H1 (cell line): ENCODE measurements around the gene CFAP54. TPM values are rescaled to one million over a fixed set of nuclear protein-coding genes. Genes with fewer than 3 reads are reported as not detected.

Experiments used
- CHD7 ChIP-seq: fragments of 300-600 bp; sonication (generic); IDR thresholded peaks from 2 replicates; pipeline ENCODE4 v1.7.1; 2012; ENCODE audit warnings: low read length, moderate library complexity, mild to moderate bottlenecking, inconsistent platforms; ENCODE audit not compliant: insufficient replicate concordance
- EGR1 ChIP-seq: IDR thresholded peaks from 2 replicates; pipeline ENCODE4 v1.6.1; 2011; ENCODE audit warnings: low read depth, low read length, borderline replicate concordance
- MAFK ChIP-seq: IDR thresholded peaks from 2 replicates; pipeline ENCODE4 v1.6.1; 2012; ENCODE audit warnings: low read depth, mild to moderate bottlenecking, improper control_type of control experiment, low read length
- NANOG ChIP-seq: IDR thresholded peaks from 2 replicates; pipeline ENCODE4 v1.6.1; 2011; ENCODE audit warnings: low read length, low read depth, mild to moderate bottlenecking, inconsistent platforms; ENCODE audit not compliant: insufficient read depth, poor library complexity, severe bottlenecking
- NRF1 ChIP-seq: IDR thresholded peaks from 2 replicates; pipeline ENCODE4 v1.6.1; 2011; ENCODE audit warnings: mild to moderate bottlenecking, low read depth, low read length, improper control_type of control experiment
- SIX5 ChIP-seq: IDR thresholded peaks from 2 replicates; pipeline ENCODE4 v1.6.1; 2011; ENCODE audit warnings: mild to moderate bottlenecking, low read depth, low read length
- SP2 ChIP-seq: IDR thresholded peaks from 2 replicates; pipeline ENCODE4 v1.6.1; 2012; ENCODE audit warnings: mild to moderate bottlenecking, low read length, inconsistent platforms
- SRF ChIP-seq: IDR thresholded peaks from 2 replicates; pipeline ENCODE4 v1.6.1; 2011; ENCODE audit warnings: mild to moderate bottlenecking, low read depth, low read length, moderate library complexity
- TCF12 ChIP-seq: IDR thresholded peaks from 2 replicates; pipeline ENCODE4 v1.6.1; 2011; ENCODE audit warnings: low read depth, mild to moderate bottlenecking, low read length
- TEAD4 ChIP-seq: IDR thresholded peaks from 2 replicates; pipeline ENCODE4 v1.6.1; 2012; ENCODE audit warnings: low read depth, low read length, inconsistent platforms, mixed read lengths
- polyA plus RNA-seq, 7 experiments: library from polyadenylated mRNA; depleted of rRNA in 3 of 7; stranded (reverse) in 5 of 7; unstranded in 2 of 7; fragments of >200 nt in 5 of 7; fragments of 200-250 nt in 2 of 7; gene quantifications; 1 replicate in 5 of 7; 2 replicates in 1 of 7; 4 replicates in 1 of 7; pipeline versions ENCODE4 v1.2.1 to v1.2.3, GENCODE V29; 2011 to 2013; ENCODE audit warnings: missing spikeins in 2 of 7, mixed read lengths in 2 of 7
- total RNA-seq: library from RNA; stranded (reverse); fragmentation: NEBNext Ultra II Directional; extraction: Animal tissue kit (Norgen Biotek cat#: 25700); gene quantifications from 2 replicates; pipeline ENCODE4 v1.2.1, GENCODE V29; 2021
- TF ChIP-seq, protein P1 (sequence below): IDR thresholded peaks from 2 replicates; pipeline ENCODE4 v1.6.1; 2012; ENCODE audit warnings: inconsistent platforms

CFAP54 gene
- total and polyA plus RNA-seq, 2 of the 8 experiments (the other 6 are each of a cell fraction or from before 2014, with no cell fraction given) = 0.17 to 0.33 TPM

GRCh38 chr12:96489392-96490056 lies at the start of gene CFAP54 (continued):
- TF ChIP-seq CHD7 (no peak), SRF (0 out of 2 replicates have a peak, but pooled peaks have one; percentile 29), SP2 (no peak), SIX5 (no peak), EGR1 (no peak), MAFK (no peak), NRF1 (no peak), TEAD4 (peak; percentile 99), TCF12 (no peak), NANOG (no peak)
- TF ChIP-seq, protein P1, sequence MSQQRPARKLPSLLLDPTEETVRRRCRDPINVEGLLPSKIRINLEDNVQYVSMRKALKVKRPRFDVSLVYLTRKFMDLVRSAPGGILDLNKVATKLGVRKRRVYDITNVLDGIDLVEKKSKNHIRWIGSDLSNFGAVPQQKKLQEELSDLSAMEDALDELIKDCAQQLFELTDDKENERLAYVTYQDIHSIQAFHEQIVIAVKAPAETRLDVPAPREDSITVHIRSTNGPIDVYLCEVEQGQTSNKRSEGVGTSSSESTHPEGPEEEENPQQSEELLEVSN = peak; percentile 58; the same call in 1 of the 2 replicates
